Lung (tissue), 12 donors: ENCODE data around the gene TRIM63. TPM values are rescaled to one million over a fixed set of nuclear protein-coding genes. Genes with fewer than 3 reads are reported as not detected.
"Not testable (repeated sequence)": the region's sequence is repeated elsewhere in the genome, so short reads cannot be mapped to it uniquely, and the experiment has no call there.

ENCODE experiments used
- ATAC-seq: fragments of 200-7000 bp; cut with Tn5 transposase; one replicate; pipeline ENCODE4 v1.9.1; 2020; ENCODE audit warnings: moderate number of reproducible peaks; ENCODE audit not compliant: insufficient read depth, low FRiP score
- DNase-seq, 3 donors: peaks; one replicate each; pipeline ENCODE4 v3.0.0-alpha.2; 2013 to 2017
- H3K27ac ChIP-seq, 2 donors: one replicate each; pipeline ENCODE4 v1.5.1; 2013; ENCODE audit warnings: mild to moderate bottlenecking in 2 of 2, moderate library complexity in 2 of 2, control low read depth in 1 of 2, inconsistent platforms in 1 of 2, low read depth in 1 of 2, low read length in 1 of 2
- H3K27me3 ChIP-seq, 3 donors: one replicate each; pipeline ENCODE4 v1.5.1; 2013; ENCODE audit warnings: low read length in 2 of 3; ENCODE audit not compliant: control insufficient read depth in 3 of 3, insufficient read depth in 3 of 3
- H3K36me3 ChIP-seq, 4 donors: one replicate each; pipeline ENCODE4 v1.5.1; 2013; ENCODE audit warnings: low read length in 4 of 4, mild to moderate bottlenecking in 1 of 4, moderate library complexity in 1 of 4; ENCODE audit not compliant: control insufficient read depth in 4 of 4, insufficient read depth in 4 of 4
- H3K4me1 ChIP-seq, 5 donors: one replicate each; pipeline ENCODE4 v1.5.1; 2013; ENCODE audit warnings: low read length in 5 of 5, mild to moderate bottlenecking in 2 of 5, moderate library complexity in 1 of 5; ENCODE audit not compliant: control insufficient read depth in 5 of 5, insufficient read depth in 5 of 5
- H3K4me3 ChIP-seq: one replicate; pipeline ENCODE4 v1.5.1; 2013; ENCODE audit warnings: mild to moderate bottlenecking, control low read depth, moderate library complexity
- H3K9ac ChIP-seq, 2 donors: one replicate each; pipeline ENCODE4 v1.5.1; 2013; ENCODE audit warnings: low read length in 2 of 2, control low read depth in 1 of 2; ENCODE audit not compliant: insufficient read depth in 1 of 2
- H3K9me3 ChIP-seq, 4 donors: one replicate each; pipeline ENCODE4 v1.5.1; 2013; ENCODE audit warnings: low read length in 3 of 4, mild to moderate bottlenecking in 1 of 4, moderate library complexity in 1 of 4; ENCODE audit not compliant: control insufficient read depth in 4 of 4, insufficient read depth in 3 of 4
- CTCF ChIP-seq: IDR thresholded peaks from 2 replicates; pipeline ENCODE4 v1.5.1; 2012; ENCODE audit warnings: mild to moderate bottlenecking; ENCODE audit errors: control extremely low read depth, extremely low read depth
- WGBS, 2 donors: extraction: QIAGEN DNeasy Blood & Tissue Kit; methylation state at CpG; one replicate each; pipeline ENCODE4 v1.1.7; 2013; 5-methylcytosine and 5-hydroxymethylcytosine counted together
- polyA plus RNA-seq, 2 donors: library from polyadenylated mRNA; stranded (reverse); fragments of 200-250 nt; gene quantifications; one replicate each; pipeline ENCODE4 v1.2.1, GENCODE V29; 2013
- total RNA-seq, 2 donors: library from RNA; depleted of rRNA in 1 of 2; stranded (reverse); fragments of >200 nt in 1 of 2; gene quantifications; one replicate each; pipeline ENCODE4 v1.2.1, GENCODE V29; 2014 to 2021
- donor health status: control.
- donor health status: control.
- donor health status: Bipolar disorder and iron deficiency.
- donor health status: healthy.
- donor health status: DM: yes; HTN: yes; CAD: no.

The TRIM63 gene
- total and polyA plus RNA-seq, 4 donors, result 0.12 to 0.31 (median 0.19) TPM

DNA sequence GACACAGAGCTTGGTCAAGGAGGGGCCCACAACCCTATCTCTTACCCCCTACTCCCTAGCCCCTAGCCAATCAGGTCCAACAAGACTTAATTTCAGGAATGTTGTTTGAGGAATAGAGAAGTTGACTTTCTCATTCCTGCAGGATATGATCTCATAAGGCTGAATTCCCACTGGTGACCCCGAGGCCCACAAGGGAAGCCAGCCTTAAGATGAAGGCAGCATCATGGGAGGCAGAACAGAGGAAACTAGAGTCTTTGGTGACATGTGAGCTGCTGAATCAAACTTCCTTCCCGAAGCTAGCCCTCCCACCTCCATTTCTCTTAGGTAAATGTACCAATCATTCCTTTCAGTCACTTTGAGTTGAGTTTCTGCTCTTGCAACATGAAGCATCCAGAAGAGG is 35.1 kb upstream of the TRIM63 start:
- Histone ChIP-seq H3K4me3 (no peak overlapping the region), H3K27ac (no peak overlapping the region), H3K36me3 (no peaks in the 10 kb centered on the region), H3K27me3 (no peaks in the 10 kb centered on the region), H3K9me3 (no peaks in the 10 kb centered on the region), H3K9ac (no peak overlapping the region), H3K4me1 (no peaks in the 10 kb centered on the region)
- no peak for DNase-seq
- no peak for TF ChIP-seq CTCF
- no peak for ATAC-seq
- 55 to 59% methylated on average over 2 of the region's 2 CpGs for WGBS, 2 donors

DNA sequence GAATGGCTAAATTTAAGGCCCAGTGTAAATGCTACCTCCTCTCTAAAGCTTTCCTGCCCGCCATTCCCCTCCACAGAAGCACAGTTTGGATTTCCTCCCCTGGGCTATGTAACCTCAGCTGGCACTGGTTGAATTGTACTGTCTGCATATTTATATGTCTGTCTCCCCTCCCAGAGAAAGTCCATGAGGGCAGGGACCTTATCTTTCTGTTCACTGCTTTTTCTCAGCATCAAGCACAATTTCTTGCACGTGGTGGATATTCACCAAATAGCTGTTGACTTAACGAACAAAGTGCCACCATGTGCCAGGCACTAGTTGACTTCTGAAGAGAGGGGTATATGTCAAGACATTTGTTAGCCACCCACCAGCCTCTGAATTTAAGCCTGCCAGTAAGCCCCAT is 34.7 kb upstream of the TRIM63 start:
- WGBS, 2 donors, result 88 to 92% methylated on average over 3 of the region's 3 CpGs
- peak overlapping the region in 1 of 2 donors; percentile 38 for H3K27ac ChIP-seq
- H3K4me1 ChIP-seq, result no peaks in the 10 kb centered on the region
- H3K36me3 ChIP-seq, result no peaks in the 10 kb centered on the region
- DNase-seq, result no peak
- TF ChIP-seq CTCF, result no peak
- H3K27me3 ChIP-seq, result no peaks in the 10 kb centered on the region
- no peak for ATAC-seq
- no peak overlapping the region for H3K4me3 ChIP-seq
- H3K9me3 ChIP-seq, result no peaks in the 10 kb centered on the region
- H3K9ac ChIP-seq, result no peak overlapping the region

DNA sequence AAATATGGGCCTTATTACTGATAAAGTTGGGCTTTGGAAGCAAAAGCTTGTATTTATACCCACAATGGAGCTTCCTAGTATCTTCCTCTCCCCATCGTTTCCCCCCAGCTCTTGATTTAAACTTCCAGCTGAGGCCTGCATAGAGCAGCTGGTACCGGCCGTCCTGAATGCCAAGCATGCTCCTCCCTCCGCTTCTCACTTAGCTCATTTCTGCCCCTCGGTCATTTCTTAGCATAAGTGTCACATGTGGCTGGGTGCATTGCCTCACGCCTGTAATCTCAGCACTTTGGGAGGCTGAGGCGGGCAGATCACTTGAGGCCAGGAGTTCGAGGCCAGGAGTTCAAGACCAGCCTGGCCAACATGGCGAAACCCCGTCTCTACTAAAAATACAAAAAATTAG is 32.8 kb upstream of the TRIM63 start:
- ATAC-seq, H3K4me1 ChIP-seq, H3K4me3 ChIP-seq, H3K9ac ChIP-seq, H3K27me3 ChIP-seq, H3K27ac ChIP-seq, H3K36me3 ChIP-seq, H3K9me3 ChIP-seq: not testable (repeated sequence)
- DNase-seq, result peak in 2 of 3 donors; percentile 21 to 34
- 81 to 86% methylated on average over 10 of the region's 10 CpGs for WGBS, 2 donors

DNA sequence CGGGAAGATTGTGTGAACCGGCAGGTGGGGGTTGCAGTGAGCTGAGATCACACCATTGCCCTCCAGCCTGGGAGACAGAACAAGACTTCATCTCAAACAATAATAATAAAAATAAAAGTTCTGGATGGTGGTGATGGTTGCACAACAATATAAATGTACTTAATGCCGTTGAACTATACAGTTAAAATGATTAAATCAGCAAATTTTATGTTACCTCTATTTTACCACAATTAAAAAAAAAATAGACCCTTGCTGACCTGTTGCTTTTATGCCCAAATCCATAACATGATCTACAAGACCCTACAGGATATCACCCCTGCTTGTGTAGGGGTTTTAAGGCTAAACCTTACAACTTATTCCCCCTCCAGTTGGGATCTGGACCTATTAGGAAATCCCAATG is 32.4 kb upstream of the TRIM63 start:
- DNase-seq (no peak), ATAC-seq (no peak)
- Histone ChIP-seq H3K4me3 (no peak overlapping the region), H3K4me1 (peaks cover 0 to 3% (median 0%) of the 10 kb centered on the region in 5 donors), H3K36me3 (no peaks in the 10 kb centered on the region), H3K27ac (no peak overlapping the region), H3K9me3 (no peaks in the 10 kb centered on the region), H3K27me3 (no peaks in the 10 kb centered on the region), H3K9ac (no peak overlapping the region)
- WGBS, 2 donors, result 87 to 91% methylated on average over 3 of the region's 3 CpGs
- no peak for TF ChIP-seq CTCF
